Activated CD8-positive, alpha-beta memory T cell treated with anti-CD3 and anti-CD28 coated beads for 1 hour (primary cell): ENCODE measurements around the gene SRSF2.
"Not testable (repeated sequence)": the region's sequence is repeated elsewhere in the genome, so short reads cannot be mapped to it uniquely, and the experiment has no call there.

Experiments
- DNase-seq, 2 donors: peaks; one replicate each; pipeline ENCODE4 v3.0.0-alpha.2; 2020; ENCODE audit warnings: low read depth in 1 of 2; ENCODE audit errors: extremely low read depth in 1 of 2

Gene SRSF2

GRCh38 chr17:76737082-76737675, at the start of gene SRSF2:
Gene SRSF2 (minus strand): TSS chr17:76737331. CDS start chr17:76737160, 171 bp downstream.
- peak; percentile 95 to 97 for DNase-seq

- no peak for DNase-seq
Observed at GRCh38 chr17:76784926-76785325, 47.8 kb upstream of the SRSF2 start.

GRCh38 chr17:76783146-76783545, 46.0 kb upstream of the SRSF2 start:
- DNase-seq, result no peak

GRCh38 chr17:76781056-76781982, 44.2 kb upstream of the SRSF2 start:
- no peak for DNase-seq

- DNase-seq, result no peak
Observed at GRCh38 chr17:76775021-76775600, 38.0 kb upstream of the SRSF2 start.

- peak; percentile 36 to 38 for DNase-seq
Observed at GRCh38 chr17:76772842-76773525, 35.9 kb upstream of the SRSF2 start.

GRCh38 chr17:76758570-76758969, 21.4 kb upstream of the SRSF2 start:
- DNase-seq, result no peak

GRCh38 chr17:76757256-76757655, 20.1 kb upstream of the SRSF2 start:
- DNase-seq, result no peak

- no peak for DNase-seq
Observed at GRCh38 chr17:76755285-76755684, 18.2 kb upstream of the SRSF2 start.

- DNase-seq, result no peak
Observed at GRCh38 chr17:76753061-76753961, 16.2 kb upstream of the SRSF2 start.

- DNase-seq, result no peak
Observed at GRCh38 chr17:76752006-76752405, 14.9 kb upstream of the SRSF2 start.

- no peak for DNase-seq
Observed at GRCh38 chr17:76751416-76751993, 14.4 kb upstream of the SRSF2 start.

GRCh38 chr17:76748657-76749056, 11.5 kb upstream of the SRSF2 start:
- DNase-seq, result no peak

GRCh38 chr17:76747716-76748363, 10.7 kb upstream of the SRSF2 start:
- no peak for DNase-seq

GRCh38 chr17:76745785-76746184, 8.7 kb upstream of the SRSF2 start:
- DNase-seq, result not testable (repeated sequence)

GRCh38 chr17:76744747-76745146, 7.6 kb upstream of the SRSF2 start:
- no peak for DNase-seq

GRCh38 chr17:76742958-76743357, 5.8 kb upstream of the SRSF2 start:
- no peak for DNase-seq

GRCh38 chr17:76740329-76741118, 3.4 kb upstream of the SRSF2 start:
- DNase-seq, result no peak
